Measurements from ENCODE around the gene PTPRN2.

Gene PTPRN2

GRCh38 chr7:158447506-158448171, 140.0 kb downstream of the PTPRN2 start:
- DNase-seq (ENCODE audit: low read depth): no peak
- TF ChIP-seq POLR2A (IDR thresholded peaks at IDR 0.05; ENCODE audit: extremely low read depth, insufficient read length): no peak
- TF ChIP-seq CTCF (IDR thresholded peaks at IDR 0.05; ENCODE audit: low read depth, low read length): no peak
- no peak for TF ChIP-seq MYC (IDR thresholded peaks at IDR 0.05; ENCODE audit: low read depth, low read length)
- no peak for TF ChIP-seq MAX (IDR thresholded peaks at IDR 0.05; ENCODE audit: low read depth, low read length)
- no peak overlapping the region for H3K4me3 ChIP-seq (ENCODE audit: low read depth, low read length)

DNA sequence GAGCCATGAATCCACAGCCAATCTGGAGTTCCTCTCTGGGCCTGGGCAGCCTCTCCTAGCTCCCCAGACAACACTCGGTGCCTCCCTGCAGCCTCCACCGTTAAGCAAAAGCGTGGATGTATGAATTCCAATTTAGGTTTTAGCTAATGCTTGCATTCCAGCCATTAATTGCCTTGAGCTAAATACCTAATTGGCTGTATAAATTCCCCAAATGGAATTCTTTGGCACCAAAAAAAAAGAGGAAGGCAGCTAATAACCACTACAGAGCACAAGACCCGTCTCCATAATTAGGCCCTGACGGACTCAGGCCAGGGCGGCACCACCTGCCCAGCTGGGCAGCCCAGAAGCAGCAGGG, 140.5 kb downstream of the PTPRN2 start:
- no peak overlapping the region for H3K4me3 ChIP-seq (ENCODE audit: low read depth, low read length)
- TF ChIP-seq MAX (IDR thresholded peaks at IDR 0.05; ENCODE audit: low read depth, low read length) (no peak), POLR2A (IDR thresholded peaks at IDR 0.05; ENCODE audit: extremely low read depth, insufficient read length) (no peak), CTCF (IDR thresholded peaks at IDR 0.05; ENCODE audit: low read depth, low read length) (no peak), MYC (IDR thresholded peaks at IDR 0.05; ENCODE audit: low read depth, low read length) (no peak)
- no peak for DNase-seq (ENCODE audit: low read depth)

GRCh38 chr7:158446706-158447105, 140.9 kb downstream of the PTPRN2 start:
- DNase-seq (ENCODE audit: low read depth): no peak
- TF ChIP-seq MYC (IDR thresholded peaks at IDR 0.05; ENCODE audit: low read depth, low read length): no peak
- TF ChIP-seq CTCF (IDR thresholded peaks at IDR 0.05; ENCODE audit: low read depth, low read length): no peak
- TF ChIP-seq POLR2A (IDR thresholded peaks at IDR 0.05; ENCODE audit: extremely low read depth, insufficient read length): no peak
- TF ChIP-seq MAX (IDR thresholded peaks at IDR 0.05; ENCODE audit: low read depth, low read length): no peak
- no peak overlapping the region for H3K4me3 ChIP-seq (ENCODE audit: low read depth, low read length)

GRCh38 chr7:158446281-158446680, 141.3 kb downstream of the PTPRN2 start:
- no peak overlapping the region for H3K4me3 ChIP-seq (ENCODE audit: low read depth, low read length)
- no peak for TF ChIP-seq POLR2A (IDR thresholded peaks at IDR 0.05; ENCODE audit: extremely low read depth, insufficient read length)
- DNase-seq (ENCODE audit: low read depth): no peak

DNA sequence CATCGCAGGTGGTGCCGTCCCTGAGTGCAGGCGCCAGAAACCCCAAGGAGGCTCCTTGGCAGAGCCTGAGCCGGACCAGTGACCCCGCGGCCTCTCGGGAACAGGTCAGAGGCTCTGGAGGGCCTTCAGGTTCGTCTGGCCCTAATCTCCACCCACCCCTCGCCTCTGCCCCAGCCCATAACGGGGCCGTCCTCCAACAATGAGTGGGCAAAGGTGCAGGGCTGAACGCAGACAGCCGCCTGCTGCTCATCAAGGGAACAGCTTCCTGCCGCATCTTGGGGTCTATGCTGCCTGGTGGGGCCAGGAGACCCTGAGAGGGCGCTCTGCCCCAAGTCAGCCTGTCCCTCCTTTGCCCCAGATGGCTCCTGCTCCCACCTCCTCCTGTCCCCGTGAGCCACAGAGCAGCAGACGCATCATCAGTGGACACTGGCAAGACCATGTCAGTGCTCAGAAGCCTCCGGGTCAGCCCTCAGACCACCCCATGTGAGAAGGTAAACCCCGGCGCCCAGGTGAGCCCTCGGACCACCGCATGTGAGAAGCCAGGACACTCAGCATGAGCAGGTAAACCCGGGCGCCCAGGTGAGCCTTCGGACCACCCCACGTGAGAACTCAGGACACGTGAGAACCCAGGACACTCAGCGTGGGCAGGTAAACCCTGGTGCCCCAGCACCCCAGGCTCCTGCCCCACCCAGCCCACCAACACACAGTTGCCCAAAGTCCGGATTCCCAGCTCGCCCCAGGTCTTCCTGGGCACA, 142.0 kb downstream of the PTPRN2 start:
- no peak for TF ChIP-seq CTCF (IDR thresholded peaks at IDR 0.05; ENCODE audit: low read depth, low read length)
- DNase-seq (ENCODE audit: low read depth): no peak
- no peak overlapping the region for H3K4me3 ChIP-seq (ENCODE audit: low read depth, low read length)

DNA sequence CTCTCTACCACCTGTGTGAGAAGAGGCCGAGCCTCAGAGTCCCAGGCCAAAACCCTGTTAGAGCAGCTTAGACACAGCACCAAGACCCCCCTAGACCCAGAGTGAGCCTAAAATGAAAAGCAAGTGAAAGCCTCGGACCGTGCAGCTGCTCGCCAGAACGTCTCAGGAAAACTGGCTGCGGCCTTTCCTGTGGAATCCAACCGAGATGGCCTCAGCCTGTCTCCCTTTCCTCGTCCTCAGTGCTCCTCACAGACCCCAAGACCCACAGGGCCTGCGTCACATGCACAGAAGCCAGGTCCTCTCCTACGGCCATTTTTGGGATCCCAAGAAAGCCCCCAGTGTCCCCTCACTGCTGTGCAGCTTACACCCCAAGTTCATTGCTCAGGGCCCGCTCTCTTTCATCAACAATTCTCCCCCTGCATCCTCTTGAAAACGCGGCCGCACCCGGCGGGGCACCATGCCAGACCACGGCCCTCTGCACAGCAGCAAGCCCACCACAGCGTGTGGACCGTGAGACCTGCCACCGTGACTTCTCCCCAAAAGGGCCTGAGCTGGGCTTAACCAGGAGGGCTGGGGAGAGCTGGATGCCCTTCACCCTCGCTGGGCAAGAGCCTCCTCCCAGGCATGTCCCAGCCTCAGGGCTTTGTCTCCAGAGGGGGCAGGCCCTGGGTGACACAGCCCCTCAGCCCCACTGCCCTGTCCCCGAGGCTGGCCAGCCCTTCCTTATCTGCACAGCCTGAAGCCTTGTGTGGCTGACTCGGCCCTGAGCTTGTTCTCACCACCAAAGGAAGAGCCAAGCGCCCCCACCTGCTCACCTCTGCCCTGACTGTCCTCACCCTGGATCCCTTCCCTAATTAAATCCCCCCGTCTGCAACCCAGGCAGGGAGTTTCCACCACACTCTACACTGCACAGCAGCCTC, 142.9 kb downstream of the PTPRN2 start:
- no peak overlapping the region for H3K4me3 ChIP-seq (ENCODE audit: low read depth, low read length)
- no peak for DNase-seq (ENCODE audit: low read depth)
- no peak for TF ChIP-seq POLR2A (IDR thresholded peaks at IDR 0.05; ENCODE audit: extremely low read depth, insufficient read length)
- no peak for TF ChIP-seq MAX (IDR thresholded peaks at IDR 0.05; ENCODE audit: low read depth, low read length)
- TF ChIP-seq MYC (IDR thresholded peaks at IDR 0.05; ENCODE audit: low read depth, low read length): no peak
- TF ChIP-seq CTCF (IDR thresholded peaks at IDR 0.05; ENCODE audit: low read depth, low read length): no peak
